ENCODE data around the gene LRTM1.

Gene LRTM1

DNA sequence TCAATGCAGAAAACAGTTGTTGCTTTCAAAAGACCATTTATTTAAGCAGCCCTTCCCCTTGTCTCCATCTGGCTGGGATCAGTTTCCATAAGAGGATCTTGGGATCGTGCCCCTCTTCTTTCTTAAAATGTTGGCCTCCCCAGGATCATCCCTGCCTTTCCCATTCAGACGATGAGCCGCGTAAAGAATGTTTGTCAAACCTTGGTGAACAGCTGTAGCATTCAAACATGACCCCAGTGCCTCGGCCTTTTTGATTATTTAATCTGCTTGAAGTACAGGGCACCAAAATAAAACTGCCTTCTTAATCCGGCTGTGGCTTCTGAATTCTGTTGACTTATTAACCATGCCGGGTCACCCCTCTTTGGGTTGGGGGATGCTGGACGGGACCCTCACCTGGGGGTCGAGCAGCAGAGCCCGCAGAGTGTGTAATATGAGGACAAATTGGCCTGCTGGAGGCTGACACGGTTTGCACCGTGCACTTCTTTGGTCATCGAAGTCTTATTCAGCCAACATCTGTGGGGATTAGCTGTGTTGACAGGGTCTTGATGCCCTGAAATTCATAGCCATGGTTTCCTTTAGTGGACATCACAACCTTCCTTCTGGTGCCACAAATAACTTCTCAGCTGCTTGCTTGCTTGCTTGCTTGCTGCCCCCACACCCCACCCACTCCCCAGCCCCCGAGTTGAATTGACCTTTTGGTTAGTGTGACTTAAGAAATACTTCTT, at the start of gene LRTM1:
TSS of gene LRTM1 (minus strand) at position 14 of the 725 bp plus-strand sequence. CDS start 148 bp downstream, outside the sequence.
- no peaks in the 10 kb centered on the region for H3K36me3 Mint-ChIP-seq
- H3K9me3 Mint-ChIP-seq (ENCODE audit: low read depth), result peaks cover 3% of the 10 kb centered on the region
- H3K27me3 Mint-ChIP-seq, result no peaks in the 10 kb centered on the region
- no peak within 1 kb of the TSS for H3K4me3 Mint-ChIP-seq
- no peak within 1 kb of the TSS for H3K27ac Mint-ChIP-seq
- H3K4me1 Mint-ChIP-seq (ENCODE audit: low read depth), result no peaks in the 10 kb centered on the region

DNA sequence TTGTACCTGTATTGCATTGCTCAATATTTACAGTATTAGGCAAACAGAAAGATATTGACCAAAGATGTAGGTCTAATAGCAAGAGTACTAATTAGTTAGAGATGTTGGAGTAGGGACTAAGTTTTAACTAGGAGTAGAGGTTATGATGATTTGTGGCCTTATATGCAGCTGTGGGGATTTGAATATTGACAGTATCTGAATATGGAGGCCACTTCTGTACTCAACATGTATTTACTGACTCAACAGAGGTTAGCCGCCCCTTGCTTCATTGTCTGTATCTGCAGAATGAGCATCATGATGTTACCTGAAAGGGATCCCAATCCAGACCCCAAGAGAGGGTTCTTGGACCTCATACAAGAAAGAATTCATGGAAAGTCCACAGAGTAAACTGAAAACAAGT, 49.6 kb upstream of the LRTM1 start:
- Mint-ChIP-seq H3K4me1 (ENCODE audit: low read depth) (no peaks in the 10 kb centered on the region), H3K36me3 (no peaks in the 10 kb centered on the region), H3K27me3 (no peaks in the 10 kb centered on the region), H3K27ac (no peak overlapping the region), H3K4me3 (no peak overlapping the region), H3K9me3 (ENCODE audit: low read depth) (peaks cover 4% of the 10 kb centered on the region)

DNA sequence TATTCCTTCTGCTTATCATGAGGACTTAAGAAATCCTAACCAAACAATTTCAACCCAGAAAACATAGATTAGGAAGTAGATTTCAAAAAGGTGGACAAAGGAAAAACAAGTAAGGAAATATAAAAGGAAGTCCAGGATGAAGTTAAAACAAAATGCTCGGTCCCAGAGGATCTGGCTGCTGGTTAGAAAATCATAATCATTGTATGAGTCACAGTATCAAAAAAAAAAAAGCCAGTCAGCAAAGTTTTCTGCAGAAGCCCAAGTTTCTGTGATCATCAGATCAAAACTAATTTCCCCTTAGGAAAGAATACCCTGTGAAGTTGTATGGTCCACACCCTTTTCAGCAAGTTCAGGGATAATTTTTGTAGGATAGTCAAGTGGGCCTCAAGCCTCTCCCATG, 43.0 kb upstream of the LRTM1 start:
- Mint-ChIP-seq H3K36me3 (no peaks in the 10 kb centered on the region), H3K4me3 (no peak overlapping the region), H3K4me1 (ENCODE audit: low read depth) (no peaks in the 10 kb centered on the region), H3K27ac (no peak overlapping the region), H3K27me3 (peaks cover 3% of the 10 kb centered on the region), H3K9me3 (ENCODE audit: low read depth) (peaks cover 4% of the 10 kb centered on the region)

DNA sequence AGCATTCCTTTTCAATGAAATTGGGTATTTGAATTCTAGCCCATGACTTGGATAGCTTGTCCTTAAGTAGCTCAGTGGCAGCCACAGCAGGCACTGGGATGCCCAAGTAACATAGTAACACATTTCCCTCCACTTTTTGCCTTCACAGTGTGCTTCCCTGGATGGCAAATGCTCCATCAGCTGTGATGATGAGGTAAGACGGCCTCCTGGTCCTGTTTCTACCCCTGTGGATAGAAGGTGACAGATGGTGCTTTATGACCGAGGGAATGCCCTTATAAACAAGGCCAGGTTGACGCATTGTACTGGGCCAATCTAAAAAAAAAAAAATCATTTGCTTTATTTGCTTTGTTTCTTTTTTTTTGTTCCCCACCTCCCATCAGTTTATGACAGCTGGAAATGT, 41.8 kb upstream of the LRTM1 start:
- H3K36me3 Mint-ChIP-seq, result no peaks in the 10 kb centered on the region
- H3K9me3 Mint-ChIP-seq (ENCODE audit: low read depth), result peaks cover 4% of the 10 kb centered on the region
- H3K4me3 Mint-ChIP-seq, result no peak overlapping the region
- H3K27ac Mint-ChIP-seq, result no peak overlapping the region
- H3K27me3 Mint-ChIP-seq, result peaks cover 3% of the 10 kb centered on the region
- H3K4me1 Mint-ChIP-seq (ENCODE audit: low read depth), result no peaks in the 10 kb centered on the region

GRCh38 chr3:54968546-54969172, 40.8 kb upstream of the LRTM1 start:
- Mint-ChIP-seq H3K4me1 (ENCODE audit: low read depth) (no peaks in the 10 kb centered on the region), H3K27ac (no peak overlapping the region), H3K4me3 (no peak overlapping the region), H3K36me3 (no peaks in the 10 kb centered on the region), H3K27me3 (peaks cover 3% of the 10 kb centered on the region), H3K9me3 (ENCODE audit: low read depth) (peaks cover 4% of the 10 kb centered on the region)

DNA sequence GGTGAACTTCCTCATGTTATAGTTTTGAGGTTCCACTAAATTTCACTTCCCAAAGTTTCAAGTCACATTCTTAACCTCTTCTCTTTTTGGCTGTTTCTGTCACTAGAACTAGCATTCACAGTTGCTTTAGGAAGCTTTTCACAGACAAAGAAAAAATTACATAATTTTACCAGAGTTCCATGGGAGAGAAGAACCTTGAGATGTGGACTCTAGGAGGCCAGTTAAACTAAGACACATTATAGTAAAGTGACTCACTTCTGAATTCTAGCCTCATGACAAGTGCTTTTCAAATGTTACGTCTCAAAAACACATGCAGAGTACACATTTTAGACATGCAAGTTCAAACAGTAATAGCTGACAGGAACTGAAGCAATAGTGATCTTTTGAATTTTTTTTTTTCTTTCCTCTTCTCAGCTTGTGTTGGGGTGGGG, 39.9 kb upstream of the LRTM1 start:
- Mint-ChIP-seq H3K27ac (no peak overlapping the region), H3K36me3 (no peaks in the 10 kb centered on the region), H3K9me3 (ENCODE audit: low read depth) (peaks cover 4% of the 10 kb centered on the region), H3K4me1 (ENCODE audit: low read depth) (no peaks in the 10 kb centered on the region), H3K4me3 (no peak overlapping the region), H3K27me3 (peaks cover 3% of the 10 kb centered on the region)

DNA sequence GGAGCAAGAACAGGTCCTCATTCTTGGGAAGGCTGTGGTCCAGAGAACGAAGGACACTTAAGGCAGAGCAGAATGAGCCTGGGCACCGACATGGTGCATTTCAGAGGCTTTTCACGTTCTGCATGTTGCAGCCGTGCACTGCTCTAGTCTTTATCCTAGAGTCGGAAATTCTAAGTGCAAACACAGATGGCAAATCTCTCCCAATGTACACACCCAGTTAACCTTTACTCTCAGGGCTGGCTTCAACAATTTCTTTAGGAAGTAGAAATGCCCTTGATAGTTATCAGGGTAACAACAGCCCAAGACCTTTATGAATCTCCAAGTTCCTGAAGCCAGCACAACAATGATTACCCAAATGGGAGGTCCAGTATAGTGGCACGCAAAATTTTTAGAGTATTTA, 39.1 kb upstream of the LRTM1 start:
- Mint-ChIP-seq H3K4me3 (no peak overlapping the region), H3K4me1 (ENCODE audit: low read depth) (no peaks in the 10 kb centered on the region), H3K27ac (no peak overlapping the region), H3K27me3 (peaks cover 3% of the 10 kb centered on the region), H3K9me3 (ENCODE audit: low read depth) (peaks cover 4% of the 10 kb centered on the region), H3K36me3 (no peaks in the 10 kb centered on the region)

- H3K9me3 Mint-ChIP-seq (ENCODE audit: low read depth), result peaks cover 3% of the 10 kb centered on the region
- H3K36me3 Mint-ChIP-seq, result no peaks in the 10 kb centered on the region
- no peak overlapping the region for H3K4me3 Mint-ChIP-seq
- H3K4me1 Mint-ChIP-seq (ENCODE audit: low read depth), result no peaks in the 10 kb centered on the region
- H3K27ac Mint-ChIP-seq, result no peak overlapping the region
- H3K27me3 Mint-ChIP-seq, result peaks cover 2% of the 10 kb centered on the region
Observed at GRCh38 chr3:54965746-54966145, 37.9 kb upstream of the LRTM1 start.

- Mint-ChIP-seq H3K27me3 (no peaks in the 10 kb centered on the region), H3K4me1 (ENCODE audit: low read depth) (no peaks in the 10 kb centered on the region), H3K36me3 (no peaks in the 10 kb centered on the region), H3K9me3 (ENCODE audit: low read depth) (no peaks in the 10 kb centered on the region), H3K27ac (no peak overlapping the region), H3K4me3 (no peak overlapping the region)
Observed at GRCh38 chr3:54964081-54964480, 36.2 kb upstream of the LRTM1 start.

- Mint-ChIP-seq H3K4me1 (ENCODE audit: low read depth) (no peaks in the 10 kb centered on the region), H3K36me3 (no peaks in the 10 kb centered on the region), H3K27ac (no peak overlapping the region), H3K4me3 (no peak overlapping the region), H3K27me3 (no peaks in the 10 kb centered on the region), H3K9me3 (ENCODE audit: low read depth) (no peaks in the 10 kb centered on the region)
Observed at GRCh38 chr3:54963641-54964040, 35.8 kb upstream of the LRTM1 start.

- no peaks in the 10 kb centered on the region for H3K4me1 Mint-ChIP-seq (ENCODE audit: low read depth)
- no peaks in the 10 kb centered on the region for H3K9me3 Mint-ChIP-seq (ENCODE audit: low read depth)
- no peaks in the 10 kb centered on the region for H3K36me3 Mint-ChIP-seq
- H3K27me3 Mint-ChIP-seq, result no peaks in the 10 kb centered on the region
- H3K4me3 Mint-ChIP-seq, result no peak overlapping the region
- no peak overlapping the region for H3K27ac Mint-ChIP-seq
Observed at GRCh38 chr3:54962200-54962599, 34.3 kb upstream of the LRTM1 start.

- Mint-ChIP-seq H3K4me3 (no peak overlapping the region), H3K27me3 (no peaks in the 10 kb centered on the region), H3K36me3 (no peaks in the 10 kb centered on the region), H3K9me3 (ENCODE audit: low read depth) (no peaks in the 10 kb centered on the region), H3K4me1 (ENCODE audit: low read depth) (no peaks in the 10 kb centered on the region), H3K27ac (no peak overlapping the region)
Observed at GRCh38 chr3:54960701-54961100, 32.8 kb upstream of the LRTM1 start.

GRCh38 chr3:54960082-54960481, 32.2 kb upstream of the LRTM1 start:
- Mint-ChIP-seq H3K9me3 (ENCODE audit: low read depth) (no peaks in the 10 kb centered on the region), H3K36me3 (no peaks in the 10 kb centered on the region), H3K4me1 (ENCODE audit: low read depth) (no peaks in the 10 kb centered on the region), H3K27ac (no peak overlapping the region), H3K27me3 (no peaks in the 10 kb centered on the region), H3K4me3 (no peak overlapping the region)

DNA sequence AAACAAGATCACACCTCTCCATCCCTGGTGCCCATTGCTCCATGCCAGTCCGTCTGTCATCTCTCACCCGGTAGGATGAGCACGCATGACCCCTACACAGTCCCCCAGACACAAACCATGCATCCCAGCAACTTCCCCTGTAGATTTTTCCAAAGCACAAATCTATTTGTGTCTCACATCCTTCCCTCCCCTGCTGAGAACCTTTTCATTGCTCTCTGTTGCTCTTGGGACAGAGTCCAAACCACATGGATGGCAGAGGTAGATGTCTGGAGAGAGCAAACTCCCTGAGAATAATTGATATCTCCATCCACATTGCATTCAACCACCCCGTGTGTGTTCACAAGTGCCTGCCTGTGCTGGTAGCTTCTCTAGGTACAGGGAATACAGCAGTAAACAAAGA, 29.9 kb upstream of the LRTM1 start:
- Mint-ChIP-seq H3K4me3 (no peak overlapping the region), H3K4me1 (ENCODE audit: low read depth) (no peaks in the 10 kb centered on the region), H3K27ac (no peak overlapping the region), H3K9me3 (ENCODE audit: low read depth) (no peaks in the 10 kb centered on the region), H3K36me3 (no peaks in the 10 kb centered on the region), H3K27me3 (no peaks in the 10 kb centered on the region)

DNA sequence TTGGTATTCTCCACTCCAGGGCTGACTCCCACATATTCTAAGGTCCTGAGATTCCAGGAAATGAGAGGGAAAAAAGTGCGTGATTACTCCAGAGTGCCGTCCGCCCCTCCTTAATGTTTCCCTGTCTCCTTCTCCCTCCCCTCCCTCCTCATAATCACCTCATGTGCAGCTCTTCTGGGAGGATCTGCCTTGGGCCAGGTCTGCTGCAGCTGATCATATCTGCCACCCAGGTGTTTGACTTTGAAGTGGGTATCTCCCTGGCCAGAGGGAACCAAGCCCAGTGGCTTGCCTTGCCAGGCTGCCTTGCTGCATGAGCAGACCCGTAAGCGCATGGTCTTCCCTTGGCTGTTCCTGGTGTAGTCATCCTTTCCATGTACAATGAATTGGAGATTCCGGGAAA, 28.1 kb upstream of the LRTM1 start:
- H3K4me3 Mint-ChIP-seq, result no peak overlapping the region
- H3K36me3 Mint-ChIP-seq, result no peaks in the 10 kb centered on the region
- no peak overlapping the region for H3K27ac Mint-ChIP-seq
- no peaks in the 10 kb centered on the region for H3K9me3 Mint-ChIP-seq (ENCODE audit: low read depth)
- no peaks in the 10 kb centered on the region for H3K27me3 Mint-ChIP-seq
- H3K4me1 Mint-ChIP-seq (ENCODE audit: low read depth), result no peaks in the 10 kb centered on the region

DNA sequence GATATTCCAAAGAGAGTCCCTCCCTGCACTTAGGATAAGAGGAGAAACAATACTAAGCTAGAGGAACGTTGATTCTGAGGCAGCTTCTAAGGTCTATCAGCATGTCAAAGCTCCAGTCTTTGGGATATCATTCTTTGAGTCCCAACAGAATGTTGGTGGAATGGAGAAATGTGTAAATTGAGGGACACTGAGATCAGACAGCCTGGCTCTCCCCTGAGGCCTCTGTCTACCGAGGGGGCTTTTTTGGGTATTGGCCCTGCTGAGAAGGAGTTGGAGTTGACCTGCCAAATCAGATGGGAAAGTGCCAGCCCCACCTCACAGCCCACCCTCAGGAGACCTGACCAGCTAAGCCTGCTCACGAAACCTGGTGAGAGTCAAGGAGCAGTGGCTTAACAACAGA, 27.6 kb upstream of the LRTM1 start:
- Mint-ChIP-seq H3K27me3 (no peaks in the 10 kb centered on the region), H3K4me1 (ENCODE audit: low read depth) (no peaks in the 10 kb centered on the region), H3K36me3 (no peaks in the 10 kb centered on the region), H3K9me3 (ENCODE audit: low read depth) (no peaks in the 10 kb centered on the region), H3K27ac (no peak overlapping the region), H3K4me3 (no peak overlapping the region)

All from activated naive CD8-positive, alpha-beta T cell (primary cell).